Measurements from ENCODE around the gene GATA1. TPM values are rescaled to one million over a fixed set of nuclear protein-coding genes. Genes with fewer than 3 reads are reported as not detected.

Gene GATA1
- polyA plus RNA-seq, 1 of the 3 experiments (the other 2 are of a cell fraction): not detected

GRCh38 chrX:48829016-48829735, 42.8 kb downstream of the GATA1 start:
- H3K36me3 ChIP-seq (replicated peaks in 1 of 2; ENCODE audit: control insufficient read depth in 1 of 2, insufficient read depth in 2 of 2, low read length in 1 of 2): no peaks in the 10 kb centered on the region
- H3K4me2 ChIP-seq: no peak overlapping the region
- no peak overlapping the region for H3K4me3 ChIP-seq (ENCODE audit: low read depth in 2 of 2, low read length in 1 of 2)
- peaks cover 0 to 3% of the 10 kb centered on the region in 2 experiments; a peak in 1 of 4 replicates for H3K4me1 ChIP-seq (ENCODE audit: control insufficient read depth in 1 of 2, insufficient read depth in 2 of 2, low read depth in 1 of 2, low read length in 1 of 2)
- H3F3A ChIP-seq (replicated peaks; ENCODE audit: insufficient read depth): no peaks in the 10 kb centered on the region
- H3K27me3 ChIP-seq (ENCODE audit: insufficient read depth): peaks cover 10% of the 10 kb centered on the region; the same call in 1 of the 2 replicates
- no peak overlapping the region for H2AFZ ChIP-seq (ENCODE audit: low read depth)
- no peaks in the 10 kb centered on the region for H4K20me1 ChIP-seq (ENCODE audit: insufficient read depth)
- TF ChIP-seq SIN3A (IDR thresholded peaks at IDR 0.05; ENCODE audit: borderline replicate concordance, low read depth, low read length) (no peak), RCOR1 (IDR thresholded peaks at IDR 0.05; ENCODE audit: low read length) (no peak), FOSL2 (IDR thresholded peaks at IDR 0.05; ENCODE audit: borderline replicate concordance, low read depth) (no peak), FOXJ3 (CRISPR knock-in tag; IDR thresholded peaks at IDR 0.05) (no peak), NRF1 (IDR thresholded peaks at IDR 0.05; ENCODE audit: low read depth, low read length) (no peak), POLR2AphosphoS5 (IDR thresholded peaks at IDR 0.05; ENCODE audit: low read depth, low read length) (no peak), TAF1 (IDR thresholded peaks at IDR 0.05; ENCODE audit: borderline replicate concordance, low read depth, low read length) (no peak), TCF12 (IDR thresholded peaks at IDR 0.05) (no peak), SMC3 (IDR thresholded peaks at IDR 0.05; ENCODE audit: low read depth, low read length) (no peak), YY1 (IDR thresholded peaks at IDR 0.05; ENCODE audit: low read depth) (no peak)
- TF ChIP-seq, protein P1, sequence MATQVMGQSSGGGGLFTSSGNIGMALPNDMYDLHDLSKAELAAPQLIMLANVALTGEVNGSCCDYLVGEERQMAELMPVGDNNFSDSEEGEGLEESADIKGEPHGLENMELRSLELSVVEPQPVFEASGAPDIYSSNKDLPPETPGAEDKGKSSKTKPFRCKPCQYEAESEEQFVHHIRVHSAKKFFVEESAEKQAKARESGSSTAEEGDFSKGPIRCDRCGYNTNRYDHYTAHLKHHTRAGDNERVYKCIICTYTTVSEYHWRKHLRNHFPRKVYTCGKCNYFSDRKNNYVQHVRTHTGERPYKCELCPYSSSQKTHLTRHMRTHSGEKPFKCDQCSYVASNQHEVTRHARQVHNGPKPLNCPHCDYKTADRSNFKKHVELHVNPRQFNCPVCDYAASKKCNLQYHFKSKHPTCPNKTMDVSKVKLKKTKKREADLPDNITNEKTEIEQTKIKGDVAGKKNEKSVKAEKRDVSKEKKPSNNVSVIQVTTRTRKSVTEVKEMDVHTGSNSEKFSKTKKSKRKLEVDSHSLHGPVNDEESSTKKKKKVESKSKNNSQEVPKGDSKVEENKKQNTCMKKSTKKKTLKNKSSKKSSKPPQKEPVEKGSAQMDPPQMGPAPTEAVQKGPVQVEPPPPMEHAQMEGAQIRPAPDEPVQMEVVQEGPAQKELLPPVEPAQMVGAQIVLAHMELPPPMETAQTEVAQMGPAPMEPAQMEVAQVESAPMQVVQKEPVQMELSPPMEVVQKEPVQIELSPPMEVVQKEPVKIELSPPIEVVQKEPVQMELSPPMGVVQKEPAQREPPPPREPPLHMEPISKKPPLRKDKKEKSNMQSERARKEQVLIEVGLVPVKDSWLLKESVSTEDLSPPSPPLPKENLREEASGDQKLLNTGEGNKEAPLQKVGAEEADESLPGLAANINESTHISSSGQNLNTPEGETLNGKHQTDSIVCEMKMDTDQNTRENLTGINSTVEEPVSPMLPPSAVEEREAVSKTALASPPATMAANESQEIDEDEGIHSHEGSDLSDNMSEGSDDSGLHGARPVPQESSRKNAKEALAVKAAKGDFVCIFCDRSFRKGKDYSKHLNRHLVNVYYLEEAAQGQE (IDR thresholded peaks at IDR 0.05; ENCODE audit: low read depth, low read length): no peak
- TF ChIP-seq, protein P2, sequence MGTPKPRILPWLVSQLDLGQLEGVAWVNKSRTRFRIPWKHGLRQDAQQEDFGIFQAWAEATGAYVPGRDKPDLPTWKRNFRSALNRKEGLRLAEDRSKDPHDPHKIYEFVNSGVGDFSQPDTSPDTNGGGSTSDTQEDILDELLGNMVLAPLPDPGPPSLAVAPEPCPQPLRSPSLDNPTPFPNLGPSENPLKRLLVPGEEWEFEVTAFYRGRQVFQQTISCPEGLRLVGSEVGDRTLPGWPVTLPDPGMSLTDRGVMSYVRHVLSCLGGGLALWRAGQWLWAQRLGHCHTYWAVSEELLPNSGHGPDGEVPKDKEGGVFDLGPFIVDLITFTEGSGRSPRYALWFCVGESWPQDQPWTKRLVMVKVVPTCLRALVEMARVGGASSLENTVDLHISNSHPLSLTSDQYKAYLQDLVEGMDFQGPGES (IDR thresholded peaks at IDR 0.05; ENCODE audit: low read depth, low read length): no peak
- TF ChIP-seq, protein P3, sequence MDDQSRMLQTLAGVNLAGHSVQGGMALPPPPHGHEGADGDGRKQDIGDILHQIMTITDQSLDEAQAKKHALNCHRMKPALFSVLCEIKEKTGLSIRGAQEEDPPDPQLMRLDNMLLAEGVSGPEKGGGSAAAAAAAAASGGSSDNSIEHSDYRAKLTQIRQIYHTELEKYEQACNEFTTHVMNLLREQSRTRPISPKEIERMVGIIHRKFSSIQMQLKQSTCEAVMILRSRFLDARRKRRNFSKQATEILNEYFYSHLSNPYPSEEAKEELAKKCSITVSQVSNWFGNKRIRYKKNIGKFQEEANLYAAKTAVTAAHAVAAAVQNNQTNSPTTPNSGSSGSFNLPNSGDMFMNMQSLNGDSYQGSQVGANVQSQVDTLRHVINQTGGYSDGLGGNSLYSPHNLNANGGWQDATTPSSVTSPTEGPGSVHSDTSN (IDR thresholded peaks at IDR 0.05): no peak
- no peaks in the 10 kb centered on the region for H3K9me2 ChIP-seq
- no peak overlapping the region for H3K27ac ChIP-seq (ENCODE audit: low read depth in 2 of 2, low read length in 1 of 2)
- ChIA-PET CTCF (no interaction called here), POLR2A (no interaction called here)
- 46% methylated on average over 8 of the region's 24 CpGs for WGBS (ENCODE audit: low lambda C conversion rate)
- no peaks in the 10 kb centered on the region for H3K79me2 ChIP-seq (ENCODE audit: insufficient read depth)
- no peaks in the 10 kb centered on the region for H3K9me3 ChIP-seq
- no peak overlapping the region for H3K9ac ChIP-seq
- DNase-seq: no peak
